ENCODE measurements around the gene TECPR2.
A peak's percentile ranks its signal among the peaks of the same experiment; 100 is the strongest.
"Not testable (repeated sequence)": the region's sequence is repeated elsewhere in the genome, so short reads cannot be mapped to it uniquely, and the experiment has no call there.

The TECPR2 gene

DNA sequence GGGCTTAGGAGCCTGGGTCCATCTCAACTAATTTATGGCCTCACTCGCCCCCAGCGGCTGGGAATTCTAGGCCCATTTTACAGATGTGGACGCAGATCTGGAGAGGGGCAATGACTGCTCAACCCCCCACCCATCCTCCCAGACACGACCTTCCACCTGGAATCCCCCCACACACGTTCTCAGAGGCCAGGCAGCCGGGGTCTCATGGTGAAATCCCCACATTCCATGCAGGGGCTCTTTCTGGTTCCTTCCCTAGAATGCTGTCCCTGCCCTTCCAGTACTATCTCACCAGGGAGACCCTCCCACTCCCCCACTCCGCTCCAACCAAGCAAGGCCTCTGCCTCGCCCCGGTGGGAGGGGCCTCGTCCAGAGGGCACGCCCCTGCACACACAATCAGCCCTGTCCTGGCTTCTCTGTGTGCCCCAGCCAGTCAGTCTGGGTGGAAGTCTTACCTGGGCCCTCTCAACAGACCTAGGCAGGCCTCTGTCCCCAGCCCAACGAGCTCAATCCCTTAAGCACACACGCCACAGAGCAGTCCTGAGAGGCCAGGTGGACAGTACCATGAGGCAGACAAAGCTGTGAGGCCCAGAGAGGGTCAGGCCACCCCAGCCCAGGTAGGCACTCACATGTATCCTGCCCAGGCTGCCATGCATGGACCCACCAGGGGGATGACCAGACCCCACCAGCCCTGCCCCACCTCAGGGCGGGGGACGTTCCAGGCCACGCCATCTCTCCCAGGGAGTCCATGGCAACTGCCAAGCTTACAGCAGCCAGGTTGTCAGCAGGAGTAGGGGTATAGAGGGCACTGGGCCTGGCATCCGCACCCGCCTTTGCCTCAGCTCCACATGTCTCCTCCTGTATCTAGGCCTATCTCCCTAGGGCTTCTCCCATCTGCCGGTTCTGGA is 148.1 kb downstream of the TECPR2 start:
- no peak for DNase-seq

- DNase-seq: no peak
Observed at GRCh38 chr14:102511538-102511937, 148.8 kb downstream of the TECPR2 start.

- no peak for DNase-seq
Observed at GRCh38 chr14:102512793-102513300, 150.1 kb downstream of the TECPR2 start.

GRCh38 chr14:102513899-102514772 is 151.4 kb downstream of the TECPR2 start:
- DNase-seq: no peak

- DNase-seq: no peak
Observed at GRCh38 chr14:102514987-102515733, 152.4 kb downstream of the TECPR2 start.

GRCh38 chr14:102516531-102517391 is 154.0 kb downstream of the TECPR2 start:
- DNase-seq: peak; percentile 58

DNA sequence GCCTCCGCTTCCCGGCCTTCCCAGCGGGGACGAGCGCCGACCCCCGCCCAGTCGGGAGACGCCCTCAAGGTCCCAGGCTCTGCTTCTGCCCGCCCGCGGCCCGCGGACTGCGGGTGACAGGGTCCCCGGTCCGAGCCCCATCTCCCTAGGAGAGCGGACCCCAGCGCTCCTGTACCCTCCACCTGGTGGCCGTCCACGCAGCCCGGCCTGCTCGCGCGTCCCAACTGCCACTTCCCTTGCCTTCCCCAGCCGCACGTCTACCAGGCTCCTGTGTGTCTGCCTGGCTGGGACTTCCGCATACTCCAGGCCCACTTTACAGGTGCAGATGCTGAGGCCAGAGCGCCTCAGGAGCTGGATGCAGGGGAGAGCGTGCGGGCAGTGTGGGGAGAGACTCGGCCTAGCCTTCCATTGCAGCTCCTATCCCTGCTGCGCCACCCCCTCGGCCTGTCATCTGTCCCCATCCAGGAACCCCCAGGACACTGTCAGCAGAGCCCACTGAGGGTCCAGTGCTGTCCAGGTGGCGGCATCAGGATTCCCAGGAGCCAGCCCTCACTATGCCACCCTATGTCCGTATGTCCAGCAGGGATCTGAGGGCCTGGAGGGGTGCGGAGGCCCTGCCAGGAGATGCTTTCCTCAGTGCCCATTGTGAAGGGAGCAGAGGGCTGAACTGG is 154.8 kb downstream of the TECPR2 start:
- DNase-seq: no peak

- no peak for DNase-seq
Observed at GRCh38 chr14:102518063-102518648, 155.4 kb downstream of the TECPR2 start.

DNA sequence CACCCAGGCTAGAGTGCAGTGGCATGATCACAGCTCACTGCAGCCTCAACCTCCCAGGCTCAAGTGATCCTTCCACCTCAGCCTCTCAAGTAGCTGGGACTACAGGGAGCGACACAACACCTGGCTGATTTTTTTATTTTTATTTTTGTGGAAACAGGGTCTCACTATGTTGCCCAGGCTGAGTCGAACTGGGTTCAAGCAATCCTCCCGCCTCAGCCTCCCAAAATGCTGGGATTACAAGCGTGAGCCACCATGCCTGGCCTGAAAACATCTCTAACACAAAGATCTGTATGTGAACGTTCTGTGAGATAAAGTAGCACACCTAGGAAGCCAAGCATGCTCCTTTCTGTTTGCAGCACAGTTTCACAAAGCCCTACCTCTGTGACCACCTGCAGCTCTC is 157.0 kb downstream of the TECPR2 start:
- not testable (repeated sequence) for DNase-seq

GRCh38 chr14:102523200-102523568 is 160.4 kb downstream of the TECPR2 start:
- no peak for DNase-seq

DNA sequence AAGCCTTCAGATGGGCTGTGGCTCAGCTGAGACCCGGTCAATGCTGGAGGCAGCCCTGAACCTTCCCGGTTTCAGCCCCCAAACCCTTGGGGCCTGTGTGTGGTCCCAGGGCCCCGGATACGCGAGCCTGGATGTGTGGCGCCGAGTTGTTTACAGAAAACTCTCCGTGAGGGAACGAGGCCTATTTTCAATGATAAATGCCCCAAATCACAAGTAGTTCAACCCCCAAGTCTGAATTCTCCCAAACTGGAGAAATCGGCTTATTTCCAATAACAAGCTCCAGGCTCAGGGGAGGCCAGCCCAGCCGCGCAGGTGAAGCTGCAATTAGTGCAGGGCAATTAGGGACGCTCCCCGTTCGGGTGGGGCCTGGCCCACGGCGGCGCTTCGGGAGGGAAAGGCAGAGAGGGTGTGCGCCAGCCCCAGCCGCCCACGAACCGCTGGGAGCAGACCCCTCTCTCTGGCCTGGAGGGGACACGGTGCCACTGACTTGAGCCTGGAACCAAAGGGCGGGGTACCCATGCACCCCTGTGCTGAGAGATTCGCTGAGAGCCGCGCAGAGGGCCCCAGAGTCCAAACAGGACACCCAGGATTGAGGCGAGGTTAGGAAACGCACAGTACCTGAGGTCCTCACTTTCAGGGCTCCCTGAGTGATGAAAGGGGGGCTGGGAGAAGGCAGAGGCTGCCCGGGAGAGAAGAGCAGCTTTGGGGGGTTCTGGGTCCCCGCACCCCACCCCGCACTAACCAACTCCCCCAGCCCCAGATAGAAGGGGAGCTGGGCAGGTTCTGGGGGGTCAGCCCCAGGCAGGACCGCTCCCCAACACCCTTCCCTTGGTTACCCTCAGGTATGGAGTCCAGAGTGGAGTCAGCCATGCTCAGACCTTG is 161.1 kb downstream of the TECPR2 start:
- DNase-seq: no peak

DNA sequence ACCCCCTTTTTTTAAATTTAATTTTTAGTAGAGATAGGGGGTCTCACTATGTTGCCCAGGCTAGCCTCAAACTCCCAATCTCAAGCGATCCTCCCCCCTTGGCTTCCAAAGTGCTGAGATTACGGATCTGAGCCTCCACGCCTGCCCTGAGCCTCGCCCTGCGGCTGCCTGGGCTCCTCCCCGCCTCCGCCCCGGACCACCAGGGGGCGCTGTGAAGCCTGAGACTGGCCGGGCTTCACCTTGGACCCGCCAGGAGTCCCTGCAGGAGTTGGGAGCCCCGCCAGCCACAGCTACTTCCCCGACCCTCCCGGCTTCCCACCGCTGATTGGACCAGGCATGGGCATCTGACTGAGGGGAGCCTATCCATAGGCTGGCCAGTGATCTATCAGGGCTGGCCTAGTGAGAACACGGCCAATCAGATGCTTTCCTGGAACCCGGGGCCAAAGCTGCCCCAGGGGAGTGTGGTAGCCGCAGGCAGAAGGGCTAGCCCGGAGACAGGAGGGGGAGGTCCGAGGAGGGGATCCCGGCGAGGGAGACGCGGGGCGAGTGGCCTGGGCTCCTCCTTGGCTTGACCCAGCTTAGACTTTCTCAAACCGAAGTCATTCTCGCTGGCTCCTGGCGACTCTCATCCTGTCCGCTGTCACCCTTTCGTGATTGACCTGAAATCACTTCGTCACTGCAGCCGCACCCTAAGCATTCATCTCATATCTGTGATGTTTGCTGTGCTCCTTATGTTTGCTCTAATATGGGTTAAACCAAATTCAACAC is 161.9 kb downstream of the TECPR2 start:
- DNase-seq: peak; percentile 99

- DNase-seq: peak; percentile 49
Observed at GRCh38 chr14:102525219-102525928, 162.6 kb downstream of the TECPR2 start.

GRCh38 chr14:102525929-102526497 is 163.3 kb downstream of the TECPR2 start:
- DNase-seq: no peak

- DNase-seq: no peak
Observed at GRCh38 chr14:102528431-102529170, 165.9 kb downstream of the TECPR2 start.

GRCh38 chr14:102530828-102531478 is 168.2 kb downstream of the TECPR2 start:
- DNase-seq: no peak

DNA sequence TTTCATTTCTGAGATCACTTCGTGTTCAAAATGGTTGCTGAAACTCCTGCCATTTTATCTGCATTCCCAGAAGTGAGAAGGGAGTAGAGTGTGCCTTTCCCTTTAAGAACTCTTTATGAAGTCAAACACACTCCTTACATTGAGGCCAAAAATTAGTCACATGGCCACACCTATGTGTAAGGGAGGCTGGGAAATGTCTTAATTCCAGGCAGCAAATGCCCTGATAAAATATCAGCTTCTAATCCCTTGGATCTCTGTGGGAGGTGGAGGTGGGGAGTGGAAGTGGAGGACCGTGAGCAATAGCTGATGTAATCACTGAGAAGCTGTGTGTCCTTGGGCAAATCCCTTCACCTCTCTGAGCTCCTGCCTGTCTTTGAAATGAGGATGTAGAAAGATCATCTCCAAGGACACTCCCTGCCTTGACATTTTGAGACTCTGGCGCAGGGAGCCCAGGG is 169.5 kb downstream of the TECPR2 start:
- DNase-seq: no peak

All from activated CD4-positive, alpha-beta T cell treated with anti-CD3 and anti-CD28 coated beads, Interleukin-2, amount 50 U/mL, for 16 hours (primary cell).